Measurements from ENCODE around the gene APBA1.

The APBA1 gene

DNA sequence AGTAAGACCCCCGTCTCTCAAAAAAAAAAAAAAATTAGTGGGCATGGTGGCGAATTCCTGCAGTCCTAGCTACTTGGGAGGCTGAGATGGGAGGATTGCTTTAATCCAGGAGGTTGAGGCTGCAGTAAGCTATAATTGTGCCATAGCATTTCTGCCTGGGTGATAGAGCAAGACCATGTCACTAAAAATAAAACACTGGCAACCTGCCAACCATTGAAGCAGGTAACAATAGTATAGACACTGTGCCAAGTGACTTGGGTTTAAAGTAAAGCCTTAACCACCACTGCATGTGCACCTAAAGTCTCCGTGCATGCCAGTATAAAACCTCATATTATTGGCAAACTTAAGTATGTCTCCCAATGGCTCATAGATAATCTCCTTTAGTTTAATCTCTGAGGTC lies 3.4 kb upstream of the APBA1 start:
- DNase-seq (ENCODE audit: low spot score), result no peak
- in situ Hi-C loops (cut with MboI; ENCODE audit: low sequenced_read_pairs, unreplicated experiment), result no loop called here

DNA sequence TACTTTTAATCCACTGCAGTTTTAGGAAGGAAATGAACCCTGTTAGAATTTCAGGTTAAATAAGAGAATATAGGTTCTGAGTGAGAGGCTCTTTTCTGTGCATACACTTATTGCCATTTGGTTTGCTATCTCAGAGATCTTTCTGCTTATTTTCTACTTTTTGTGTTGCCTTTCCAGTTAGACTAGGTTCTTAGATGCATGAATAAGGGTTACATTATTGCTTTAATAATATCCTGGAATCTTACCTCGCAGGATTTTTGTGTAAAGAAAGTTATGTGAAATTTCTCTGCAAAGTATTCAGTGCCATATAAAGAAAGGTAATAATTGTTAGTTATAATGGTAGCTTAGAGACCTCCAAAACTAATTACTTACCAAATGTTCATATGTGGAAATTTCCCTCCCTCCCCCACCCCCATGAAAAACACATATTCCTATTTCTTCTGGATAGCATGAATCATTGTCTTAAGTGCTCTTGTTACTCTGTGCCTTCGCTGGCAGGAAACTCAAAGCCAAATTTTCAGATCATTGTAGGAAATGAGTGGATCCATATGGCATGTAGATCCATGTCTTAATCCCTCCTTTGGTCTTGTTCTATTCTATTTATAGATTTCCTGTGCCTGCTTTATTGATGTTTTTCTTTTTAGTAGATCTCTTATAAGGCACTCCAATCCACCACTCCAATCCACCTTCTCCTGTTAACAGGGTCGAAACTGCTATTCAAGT lies 2.7 kb upstream of the APBA1 start:
- TF ChIP-seq, protein P1, sequence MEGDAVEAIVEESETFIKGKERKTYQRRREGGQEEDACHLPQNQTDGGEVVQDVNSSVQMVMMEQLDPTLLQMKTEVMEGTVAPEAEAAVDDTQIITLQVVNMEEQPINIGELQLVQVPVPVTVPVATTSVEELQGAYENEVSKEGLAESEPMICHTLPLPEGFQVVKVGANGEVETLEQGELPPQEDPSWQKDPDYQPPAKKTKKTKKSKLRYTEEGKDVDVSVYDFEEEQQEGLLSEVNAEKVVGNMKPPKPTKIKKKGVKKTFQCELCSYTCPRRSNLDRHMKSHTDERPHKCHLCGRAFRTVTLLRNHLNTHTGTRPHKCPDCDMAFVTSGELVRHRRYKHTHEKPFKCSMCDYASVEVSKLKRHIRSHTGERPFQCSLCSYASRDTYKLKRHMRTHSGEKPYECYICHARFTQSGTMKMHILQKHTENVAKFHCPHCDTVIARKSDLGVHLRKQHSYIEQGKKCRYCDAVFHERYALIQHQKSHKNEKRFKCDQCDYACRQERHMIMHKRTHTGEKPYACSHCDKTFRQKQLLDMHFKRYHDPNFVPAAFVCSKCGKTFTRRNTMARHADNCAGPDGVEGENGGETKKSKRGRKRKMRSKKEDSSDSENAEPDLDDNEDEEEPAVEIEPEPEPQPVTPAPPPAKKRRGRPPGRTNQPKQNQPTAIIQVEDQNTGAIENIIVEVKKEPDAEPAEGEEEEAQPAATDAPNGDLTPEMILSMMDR (IDR thresholded peaks at IDR 0.05; ENCODE audit: borderline replicate concordance, control extremely low read depth, extremely low read depth, insufficient read depth, missing control alignments), result no peak
- in situ Hi-C loops (cut with MboI; ENCODE audit: low sequenced_read_pairs, unreplicated experiment), result loop anchor here (25.0 kb wide), 1 partner anchor 187 kb away; no protein-coding TSS in a partner anchor
- DNase-seq (ENCODE audit: low spot score), result no peak

More for the DNA sequence above, 3.4 kb upstream of the APBA1 start:
- TF ChIP-seq, protein P1 (IDR thresholded peaks at IDR 0.05; ENCODE audit: borderline replicate concordance, control extremely low read depth, extremely low read depth, insufficient read depth, missing control alignments), result no peak

DNA sequence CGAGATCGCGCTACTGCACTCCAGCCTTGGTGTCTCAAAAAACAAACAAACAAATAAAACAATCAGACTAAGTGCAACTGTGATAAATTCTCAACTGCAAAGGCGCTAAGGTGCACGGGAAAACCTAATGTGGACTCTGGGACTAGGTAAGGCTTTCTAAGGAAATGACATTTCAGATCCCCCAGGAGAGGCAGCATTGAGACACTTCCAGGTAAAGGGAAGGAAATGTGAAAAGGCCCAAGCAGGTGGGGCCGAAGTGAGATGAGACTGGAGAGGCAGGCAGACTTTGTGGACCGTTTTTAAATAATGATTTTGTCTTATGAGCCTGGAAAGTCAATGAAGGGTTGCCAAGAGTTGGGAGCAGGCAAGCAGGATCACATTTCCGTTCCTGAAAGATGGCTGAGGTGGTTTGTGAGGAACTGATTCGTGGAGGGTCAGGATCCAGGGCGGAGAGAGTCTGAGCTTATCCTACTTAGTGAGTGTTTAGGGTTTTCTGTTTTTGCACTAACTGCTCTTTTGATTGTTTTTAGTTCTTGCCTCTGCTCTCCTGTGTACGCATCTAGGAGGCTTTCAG lies 2.0 kb upstream of the APBA1 start:
- in situ Hi-C loops (cut with MboI; ENCODE audit: low sequenced_read_pairs, unreplicated experiment), result loop anchor here (25.0 kb wide), 1 partner anchor 188 kb away; no protein-coding TSS in a partner anchor
- DNase-seq (ENCODE audit: low spot score), result no peak
- TF ChIP-seq, protein P1 (IDR thresholded peaks at IDR 0.05; ENCODE audit: borderline replicate concordance, control extremely low read depth, extremely low read depth, insufficient read depth, missing control alignments), result no peak

DNA sequence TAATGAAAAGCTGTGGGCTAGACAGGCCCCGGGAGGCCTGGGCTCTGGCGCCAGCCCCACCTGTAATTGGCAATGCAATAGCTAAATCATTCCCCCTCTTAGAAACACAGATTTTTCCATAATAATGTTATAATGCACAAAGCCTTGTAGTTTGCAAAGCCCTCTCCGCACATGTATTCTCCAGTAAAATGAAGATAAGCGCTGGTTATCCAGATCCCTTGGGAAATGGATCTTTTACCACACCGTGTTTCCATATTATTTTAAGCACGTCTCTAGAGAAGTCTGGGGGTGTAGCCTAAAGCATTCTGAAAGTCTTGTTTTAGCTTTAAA lies 1.1 kb upstream of the APBA1 start:
- TF ChIP-seq, protein P1 (IDR thresholded peaks at IDR 0.05; ENCODE audit: borderline replicate concordance, control extremely low read depth, extremely low read depth, insufficient read depth, missing control alignments), result no peak
- no peak for DNase-seq (ENCODE audit: low spot score)
- in situ Hi-C loops (cut with MboI; ENCODE audit: low sequenced_read_pairs, unreplicated experiment), result loop anchor here (25.0 kb wide), 1 partner anchor 189 kb away; no protein-coding TSS in a partner anchor

DNA sequence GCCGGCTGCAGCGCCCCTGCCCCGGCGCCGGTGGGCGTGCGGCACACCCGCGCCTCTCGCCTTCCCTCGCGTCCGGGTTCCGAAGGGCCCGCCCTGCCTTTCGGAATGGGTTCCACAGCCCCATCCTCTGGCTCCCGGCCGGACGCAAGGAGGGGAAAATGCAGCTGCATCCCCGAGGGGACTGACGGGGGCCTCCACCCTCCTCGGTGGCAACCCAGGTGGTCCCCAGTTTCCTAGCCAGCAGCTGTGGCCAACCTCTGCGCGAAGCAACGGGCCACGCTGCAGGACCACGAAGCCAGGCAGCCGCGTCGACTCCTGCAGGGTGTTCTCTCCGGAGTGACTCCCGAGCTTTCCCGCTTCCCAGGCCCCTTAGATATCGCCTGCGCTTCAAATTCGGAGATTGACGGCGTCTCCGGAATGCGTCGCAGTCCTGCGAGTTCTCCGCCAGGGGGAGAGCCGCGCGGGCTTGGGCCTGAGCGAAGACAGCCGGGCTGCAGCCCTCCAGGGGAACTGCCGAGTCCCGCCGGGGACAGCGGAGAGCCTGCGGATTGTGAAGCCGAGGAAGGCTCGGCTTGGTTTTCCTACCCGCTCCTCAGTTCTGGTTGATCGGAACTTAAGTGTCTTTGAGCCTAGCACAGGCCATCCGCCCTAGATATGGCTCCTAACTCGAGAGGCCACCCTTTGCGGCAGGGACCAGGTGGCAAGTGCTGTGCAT lies 582 bp upstream of the APBA1 start:
- in situ Hi-C loops (cut with MboI; ENCODE audit: low sequenced_read_pairs, unreplicated experiment), result loop anchor here (25.0 kb wide), 1 partner anchor 190 kb away; no protein-coding TSS in a partner anchor
- TF ChIP-seq, protein P1 (IDR thresholded peaks at IDR 0.05; ENCODE audit: borderline replicate concordance, control extremely low read depth, extremely low read depth, insufficient read depth, missing control alignments), result peak; percentile 79
- DNase-seq (ENCODE audit: low spot score), result peak; percentile 84

DNA sequence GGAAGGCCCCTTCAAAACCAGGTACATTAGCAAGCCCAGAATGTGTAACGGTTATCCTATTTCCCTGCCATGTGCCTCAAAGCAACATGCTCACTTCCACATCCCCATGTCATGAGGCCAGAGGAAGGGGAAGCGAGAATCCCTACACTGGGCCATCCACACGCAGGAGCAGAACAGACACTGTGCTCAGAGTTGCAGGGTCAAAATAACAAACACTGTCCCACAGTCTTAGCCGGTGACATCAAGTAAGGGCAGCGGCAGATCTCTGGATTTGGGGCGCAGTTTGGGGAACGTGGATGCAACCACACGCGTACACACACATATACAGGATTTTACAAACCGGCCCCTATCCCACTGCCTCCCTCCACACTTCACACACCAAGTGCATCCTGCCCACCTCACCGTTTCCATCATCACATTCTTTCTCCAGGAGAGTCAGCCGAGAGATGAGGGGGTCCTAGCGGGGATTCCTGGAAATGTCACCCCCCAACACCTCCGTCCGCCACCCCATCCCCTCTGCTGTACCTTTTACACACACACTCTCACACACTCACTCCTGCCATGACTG lies 776 bp downstream of the APBA1 start:
- TF ChIP-seq, protein P1 (IDR thresholded peaks at IDR 0.05; ENCODE audit: borderline replicate concordance, control extremely low read depth, extremely low read depth, insufficient read depth, missing control alignments), result no peak
- no peak for DNase-seq (ENCODE audit: low spot score)
- in situ Hi-C loops (cut with MboI; ENCODE audit: low sequenced_read_pairs, unreplicated experiment), result loop anchor here (25.0 kb wide), 1 partner anchor 191 kb away; no protein-coding TSS in a partner anchor

Data from GM13976 (cell line).